ENCODE data around the gene TRIO. TPM values are rescaled to one million over a fixed set of nuclear protein-coding genes. Genes with fewer than 3 reads are reported as not detected.

The TRIO gene
- total and polyA plus RNA-seq, 10 of the 15 experiments (the other 5 are each of a cell fraction or from before 2014, with no cell fraction given): 5.1 to 96.4 (median 44.6) TPM

GRCh38 chr5:14264605-14265316, 121.6 kb downstream of the TRIO start (continued):
- TF ChIP-seq ZBTB11 (CRISPR knock-in tag; IDR thresholded peaks at IDR 0.05): no peak
- TF ChIP-seq NFYA (IDR thresholded peaks at IDR 0.05; ENCODE audit: borderline replicate concordance, low read depth, low read length): no peak
- TF ChIP-seq, protein P1, sequence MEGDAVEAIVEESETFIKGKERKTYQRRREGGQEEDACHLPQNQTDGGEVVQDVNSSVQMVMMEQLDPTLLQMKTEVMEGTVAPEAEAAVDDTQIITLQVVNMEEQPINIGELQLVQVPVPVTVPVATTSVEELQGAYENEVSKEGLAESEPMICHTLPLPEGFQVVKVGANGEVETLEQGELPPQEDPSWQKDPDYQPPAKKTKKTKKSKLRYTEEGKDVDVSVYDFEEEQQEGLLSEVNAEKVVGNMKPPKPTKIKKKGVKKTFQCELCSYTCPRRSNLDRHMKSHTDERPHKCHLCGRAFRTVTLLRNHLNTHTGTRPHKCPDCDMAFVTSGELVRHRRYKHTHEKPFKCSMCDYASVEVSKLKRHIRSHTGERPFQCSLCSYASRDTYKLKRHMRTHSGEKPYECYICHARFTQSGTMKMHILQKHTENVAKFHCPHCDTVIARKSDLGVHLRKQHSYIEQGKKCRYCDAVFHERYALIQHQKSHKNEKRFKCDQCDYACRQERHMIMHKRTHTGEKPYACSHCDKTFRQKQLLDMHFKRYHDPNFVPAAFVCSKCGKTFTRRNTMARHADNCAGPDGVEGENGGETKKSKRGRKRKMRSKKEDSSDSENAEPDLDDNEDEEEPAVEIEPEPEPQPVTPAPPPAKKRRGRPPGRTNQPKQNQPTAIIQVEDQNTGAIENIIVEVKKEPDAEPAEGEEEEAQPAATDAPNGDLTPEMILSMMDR (IDR thresholded peaks at IDR 0.05 in 2 of 3, conservative IDR thresholded peaks at IDR 0.05 in 1 of 3; ENCODE audit: control insufficient read depth in 2 of 3, extremely low read depth in 1 of 3, insufficient read depth in 1 of 3, low read depth in 3 of 3, low read length in 3 of 3): no peak
- peak; percentile 26; the same call in 1 of the 2 replicates for TF ChIP-seq TAF1 (IDR thresholded peaks at IDR 0.05; ENCODE audit: borderline replicate concordance, low read depth, low read length)
- no peak for TF ChIP-seq CEBPB (IDR thresholded peaks at IDR 0.05; ENCODE audit: borderline replicate concordance in 1 of 2, low read depth in 2 of 2, low read length in 2 of 2)
- no peak for TF ChIP-seq ZSCAN29 (IDR thresholded peaks at IDR 0.05)
- TF ChIP-seq, protein P2, sequence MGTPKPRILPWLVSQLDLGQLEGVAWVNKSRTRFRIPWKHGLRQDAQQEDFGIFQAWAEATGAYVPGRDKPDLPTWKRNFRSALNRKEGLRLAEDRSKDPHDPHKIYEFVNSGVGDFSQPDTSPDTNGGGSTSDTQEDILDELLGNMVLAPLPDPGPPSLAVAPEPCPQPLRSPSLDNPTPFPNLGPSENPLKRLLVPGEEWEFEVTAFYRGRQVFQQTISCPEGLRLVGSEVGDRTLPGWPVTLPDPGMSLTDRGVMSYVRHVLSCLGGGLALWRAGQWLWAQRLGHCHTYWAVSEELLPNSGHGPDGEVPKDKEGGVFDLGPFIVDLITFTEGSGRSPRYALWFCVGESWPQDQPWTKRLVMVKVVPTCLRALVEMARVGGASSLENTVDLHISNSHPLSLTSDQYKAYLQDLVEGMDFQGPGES (IDR thresholded peaks at IDR 0.05): no peak
- no peak for TF ChIP-seq RBBP5 (conservative IDR thresholded peaks at IDR 0.05)
- TF ChIP-seq KDM1A (IDR thresholded peaks at IDR 0.05; ENCODE audit: borderline replicate concordance): no peak
- TF ChIP-seq, protein P3, sequence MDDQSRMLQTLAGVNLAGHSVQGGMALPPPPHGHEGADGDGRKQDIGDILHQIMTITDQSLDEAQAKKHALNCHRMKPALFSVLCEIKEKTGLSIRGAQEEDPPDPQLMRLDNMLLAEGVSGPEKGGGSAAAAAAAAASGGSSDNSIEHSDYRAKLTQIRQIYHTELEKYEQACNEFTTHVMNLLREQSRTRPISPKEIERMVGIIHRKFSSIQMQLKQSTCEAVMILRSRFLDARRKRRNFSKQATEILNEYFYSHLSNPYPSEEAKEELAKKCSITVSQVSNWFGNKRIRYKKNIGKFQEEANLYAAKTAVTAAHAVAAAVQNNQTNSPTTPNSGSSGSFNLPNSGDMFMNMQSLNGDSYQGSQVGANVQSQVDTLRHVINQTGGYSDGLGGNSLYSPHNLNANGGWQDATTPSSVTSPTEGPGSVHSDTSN (IDR thresholded peaks at IDR 0.05; ENCODE audit: insufficient replicate concordance, low read depth, low read length): peak; percentile 83
- 0 out of 2 replicates have a peak, but pooled peaks have one; percentile 33 for TF ChIP-seq POLR2AphosphoS5 (IDR thresholded peaks at IDR 0.05; ENCODE audit: low read length)
- TF ChIP-seq MYC (IDR thresholded peaks at IDR 0.05; ENCODE audit: insufficient read depth, insufficient read length, insufficient replicate concordance, low read length, severe bottlenecking): no peak
- TF ChIP-seq ZNF24 (IDR thresholded peaks at IDR 0.05): no peak
- TF ChIP-seq ZNF687 (IDR thresholded peaks at IDR 0.05): no peak; the same call in 1 of the 2 replicates
- TF ChIP-seq POLR2AphosphoS2 (IDR thresholded peaks at IDR 0.05; ENCODE audit: low read depth, low read length): no peak
- TF ChIP-seq HDAC2 (IDR thresholded peaks at IDR 0.05): no peak
- no peak for TF ChIP-seq TCF3 (IDR thresholded peaks at IDR 0.05; ENCODE audit: borderline replicate concordance, insufficient read depth, low read depth, low read length)
